Measurements from ENCODE around the gene RBM28.

The RBM28 gene

GRCh38 chr7:128274884-128275603 is 68.7 kb downstream of the RBM28 start:
- no peak for TF ChIP-seq CTCF (IDR thresholded peaks at IDR 0.05)

GRCh38 chr7:128274246-128274883 is 69.3 kb downstream of the RBM28 start:
- no peak for TF ChIP-seq CTCF (IDR thresholded peaks at IDR 0.05)

GRCh38 chr7:128271942-128272481 is 71.7 kb downstream of the RBM28 start:
- no peak for TF ChIP-seq CTCF (IDR thresholded peaks at IDR 0.05)

DNA sequence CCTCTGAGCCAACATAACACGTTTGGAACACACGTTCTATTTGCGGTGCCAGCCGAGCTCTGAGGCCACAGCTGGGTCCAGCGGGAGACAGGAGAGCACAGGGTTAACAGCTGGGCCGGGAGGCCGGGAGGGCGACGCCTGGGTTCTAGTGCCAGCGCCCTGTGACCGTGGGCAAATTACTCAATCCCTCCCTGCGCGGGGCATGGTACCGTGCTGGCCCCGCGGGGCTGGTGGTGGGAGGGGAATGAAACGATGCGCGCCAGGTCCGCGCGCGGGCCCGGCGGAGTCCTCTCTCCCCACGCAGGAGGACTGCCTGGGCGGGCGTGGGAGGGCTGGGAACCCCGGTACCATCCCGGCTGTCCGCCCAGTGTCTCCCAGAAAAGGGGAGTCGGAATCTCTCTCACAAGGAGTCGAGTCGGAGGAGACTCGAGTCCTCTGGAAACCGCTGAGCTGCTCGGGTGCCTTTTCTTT is 72.2 kb downstream of the RBM28 start:
- TF ChIP-seq CTCF (IDR thresholded peaks at IDR 0.05) = no peak

DNA sequence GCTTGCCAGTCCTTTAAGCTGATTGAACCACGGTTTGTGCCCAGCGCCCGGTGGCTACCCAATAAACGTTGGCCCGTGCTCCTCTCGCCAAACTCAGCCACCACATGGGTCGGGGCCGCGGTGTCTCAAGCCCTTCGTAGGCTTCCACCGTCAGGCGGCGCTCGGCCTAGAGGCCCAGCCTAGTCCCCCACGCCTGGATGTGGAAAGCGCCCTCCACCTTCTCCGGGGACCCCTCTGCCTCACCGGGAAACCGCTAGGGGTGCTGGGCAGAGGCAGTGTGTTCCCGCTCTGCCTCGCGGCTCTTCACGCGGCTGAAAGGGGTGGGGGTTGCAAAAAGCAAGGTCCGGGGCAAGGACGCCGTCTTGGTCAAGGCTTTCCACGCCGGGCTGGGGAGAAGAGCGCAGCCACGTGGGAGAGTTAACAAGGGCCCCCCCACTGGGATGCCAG is 72.9 kb downstream of the RBM28 start:
- TF ChIP-seq CTCF (IDR thresholded peaks at IDR 0.05) = no peak

- no peak for TF ChIP-seq CTCF (IDR thresholded peaks at IDR 0.05)
Measured at GRCh38 chr7:128268233-128268632, 75.5 kb downstream of the RBM28 start.

DNA sequence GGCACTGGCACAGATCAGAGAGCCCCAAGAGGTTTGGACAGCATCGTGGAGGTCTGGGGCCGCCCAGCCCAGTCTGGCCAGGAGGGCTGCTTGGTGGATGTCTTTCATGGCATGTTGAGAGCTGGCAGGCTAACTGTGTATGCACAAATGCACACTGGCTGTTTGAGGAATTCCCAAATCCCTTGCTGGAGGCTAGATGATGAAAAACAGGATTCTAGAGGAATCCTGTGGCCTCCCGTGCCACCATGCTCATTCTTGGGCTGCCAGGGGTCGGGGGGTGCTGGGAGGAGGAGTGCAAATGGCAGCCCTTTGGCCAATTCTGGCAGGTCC is 76.1 kb downstream of the RBM28 start:
- no peak for TF ChIP-seq CTCF (IDR thresholded peaks at IDR 0.05)

All from LNCAP (cell line).